Transverse colon (tissue), 4 donors: Measurements from ENCODE around the gene PI4KA. TPM values are rescaled to one million over a fixed set of nuclear protein-coding genes. Genes with fewer than 3 reads are reported as not detected.
A peak's percentile ranks its signal among the peaks of the same experiment; 100 is the strongest.

Source experiments
- DNase-seq: peaks from one replicate; pipeline ENCODE4 v3.0.0-alpha.2; 2019
- H3K27ac ChIP-seq, 4 donors: fragments of 200-600 bp; sonication (generic); 2 replicates each; pipeline ENCODE4 v1.5.1; 2016 to 2018; ENCODE audit warnings: inconsistent platforms in 4 of 4
- H3K27me3 ChIP-seq: fragments of 200-600 bp; sonication (generic); 2 replicates; pipeline ENCODE4 v1.5.1; 2017; ENCODE audit warnings: inconsistent platforms
- H3K36me3 ChIP-seq, 4 donors: fragments of 200-600 bp; sonication (generic); 2 replicates each; pipeline ENCODE4 v1.5.1; 2017 to 2019; ENCODE audit warnings: inconsistent platforms in 4 of 4
- H3K4me1 ChIP-seq, 4 donors: fragments of 200-600 bp; sonication (generic); 2 replicates each; pipeline ENCODE4 v1.5.1; 2017 to 2020; ENCODE audit warnings: inconsistent platforms in 4 of 4
- H3K4me3 ChIP-seq, 4 donors: fragments of 200-600 bp; sonication (generic); 1 replicate in 1 of 4; 2 replicates in 3 of 4; pipeline versions ENCODE4 v1.5.1 to v1.6.1; 2017 to 2019; ENCODE audit warnings: inconsistent platforms in 4 of 4
- H3K9me3 ChIP-seq, 2 donors: fragments of 200-600 bp; sonication (generic); 2 replicates each; pipeline ENCODE4 v1.5.1; 2017 to 2019; ENCODE audit warnings: inconsistent platforms in 2 of 2
- CTCF ChIP-seq, 5 experiments: fragments of 200-600 bp in 3 of 5; fragments of 450-650 bp in 2 of 5; sonication (generic) in 3 of 5; IDR thresholded peaks; 1 replicate in 2 of 5; 2 replicates in 3 of 5; pipeline ENCODE4 v1.5.1; 2016 to 2017; ENCODE audit warnings: antibody characterized with exemption in 5 of 5, inconsistent platforms in 3 of 5, mild to moderate bottlenecking in 2 of 5, moderate library complexity in 1 of 5
- EP300 ChIP-seq: sonication (generic); formaldehyde crosslinking; IDR thresholded peaks from one replicate; pipeline ENCODE4 v1.6.1; 2017; ENCODE audit warnings: antibody characterized with exemption, low read depth
- POLR2A ChIP-seq: fragments of 450-650 bp; IDR thresholded peaks from one replicate; pipeline ENCODE4 v1.6.1; 2016; ENCODE audit warnings: antibody characterized with exemption, mild to moderate bottlenecking, moderate library complexity
- POLR2AphosphoS5 ChIP-seq, 3 donors: sonication (generic); formaldehyde crosslinking; IDR thresholded peaks; one replicate each; pipeline ENCODE4 v1.6.1; 2016; ENCODE audit warnings: antibody characterized with exemption in 3 of 3
- WGBS, 2 donors: methylation state at CpG; one replicate each; pipeline ENCODE4 v1.1.5; 2018; ENCODE audit warnings: low coverage in 1 of 2; 5-methylcytosine and 5-hydroxymethylcytosine counted together
- in situ Hi-C, 4 donors: fragments of 200-750 bp; cut with MboI; loops; one replicate each; pipeline versions ENCODE4 v1.15.0 to v1.15.1; 2017; ENCODE audit warnings: low sequenced_read_pairs in 3 of 4, low pct_ligation_motif_present in 1 of 4, low pct_unique_long_range_greater_than_20kb in 1 of 4
- intact Hi-C: fragments of 100-400 bp; cut with DNase I; formaldehyde crosslinking; loops from one replicate; pipeline ENCODE4 v1.15.1; 2023; ENCODE audit warnings: low total_unique reads
- total RNA-seq, 4 donors: library from RNA; depleted of rRNA; stranded (reverse); fragments of >200 nt; gene quantifications; one replicate each; pipeline ENCODE4 v1.1.0, GENCODE V29; 2016

Gene PI4KA
- total RNA-seq, 4 donors from 2014 or later: 90.8 to 126 (median 109) TPM

GRCh38 chr22:20748082-20748481 is 110.5 kb downstream of the PI4KA start:
- H3K4me1 ChIP-seq: peaks cover 0 to 8% (median 4%) of the 10 kb centered on the region in 4 donors
- no peaks in the 10 kb centered on the region for H3K9me3 ChIP-seq
- H3K27ac ChIP-seq: no peak overlapping the region
- no peak overlapping the region for H3K4me3 ChIP-seq
- DNase-seq: no peak
- TF ChIP-seq EP300 (no peak), CTCF (IDR thresholded peaks at IDR 0.05) (no peak), POLR2A (no peak), POLR2AphosphoS5 (IDR thresholded peaks at IDR 0.05) (no peak)
- 87% methylated on average over 7 of the region's 7 CpGs; no CpG with 5 or more reads in 1 of the 2 donors for WGBS, 2 donors
- H3K27me3 ChIP-seq: no peaks in the 10 kb centered on the region
- peaks cover 0 to 36% (median 12%) of the 10 kb centered on the region in 4 donors for H3K36me3 ChIP-seq
- intact Hi-C loops: no loop called here
- in situ Hi-C loops: loop anchor here in 1 of 4 donors (25.0 kb wide), 1 partner anchor 336 kb away; no protein-coding TSS in a partner anchor

GRCh38 chr22:20747223-20747622 is 111.4 kb downstream of the PI4KA start:
- WGBS, 2 donors: 88 to 100% methylated on average over 1 to 10 of the region's 10 CpGs
- intact Hi-C loops: no loop called here
- DNase-seq: no peak
- Histone ChIP-seq H3K36me3 (peaks cover 0 to 34% (median 10%) of the 10 kb centered on the region in 4 donors), H3K27me3 (no peaks in the 10 kb centered on the region), H3K4me1 (peaks cover 0 to 8% (median 4%) of the 10 kb centered on the region in 4 donors), H3K27ac (no peak overlapping the region), H3K4me3 (no peak overlapping the region), H3K9me3 (no peaks in the 10 kb centered on the region)
- TF ChIP-seq POLR2A (no peak), EP300 (no peak), POLR2AphosphoS5 (IDR thresholded peaks at IDR 0.05) (no peak), CTCF (IDR thresholded peaks at IDR 0.05) (no peak)
- in situ Hi-C loops: loop anchor here in 1 of 4 donors (25.0 kb wide), 1 partner anchor 335 kb away; no protein-coding TSS in a partner anchor

DNA sequence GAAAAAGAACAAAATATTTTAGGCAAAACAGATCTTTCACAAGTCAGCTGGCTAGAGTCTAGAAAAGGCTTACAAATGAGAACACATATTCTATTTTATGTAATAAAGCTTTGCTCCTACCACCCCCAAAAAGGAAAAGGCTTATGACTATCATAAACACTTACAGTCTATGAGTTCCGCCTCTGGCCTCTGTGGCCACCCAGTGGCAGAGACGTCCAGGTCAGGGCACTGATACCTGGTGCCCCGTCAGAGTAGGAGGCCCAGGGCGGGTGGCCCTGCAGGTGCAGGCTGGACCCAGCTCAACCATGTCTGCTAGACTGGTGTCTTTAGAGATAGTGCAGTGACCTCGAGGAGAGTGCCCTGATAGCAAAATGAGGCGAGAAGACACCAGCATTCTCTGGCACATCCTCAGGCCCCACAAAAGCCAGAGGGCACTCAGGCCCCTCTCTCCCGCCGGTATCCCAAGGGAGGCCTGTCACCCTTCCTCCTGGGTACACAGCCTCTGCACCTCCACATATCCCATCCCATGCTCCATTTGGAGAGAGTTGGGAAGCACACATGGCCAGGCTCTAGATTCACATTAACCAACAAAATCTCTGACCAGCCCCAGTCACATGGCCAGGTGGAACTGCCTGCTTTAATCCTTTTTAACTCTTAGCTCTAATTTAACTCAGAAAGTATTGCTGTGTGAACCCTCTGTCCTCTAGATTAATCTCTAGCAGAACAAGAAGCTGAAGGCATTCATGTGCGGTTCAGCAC is 112.0 kb downstream of the PI4KA start:
- in situ Hi-C loops: loop anchor here in 1 of 4 donors (25.0 kb wide), 1 partner anchor 334 kb away; no protein-coding TSS in a partner anchor
- no peak overlapping the region for H3K27ac ChIP-seq
- peaks cover 0 to 8% (median 4%) of the 10 kb centered on the region in 4 donors for H3K4me1 ChIP-seq
- peaks cover 0 to 35% (median 12%) of the 10 kb centered on the region in 4 donors for H3K36me3 ChIP-seq
- intact Hi-C loops: no loop called here
- TF ChIP-seq EP300 (no peak), CTCF (IDR thresholded peaks at IDR 0.05) (peak in 1 of 5 experiments; percentile 37)
- no peaks in the 10 kb centered on the region for H3K9me3 ChIP-seq
- no peaks in the 10 kb centered on the region for H3K27me3 ChIP-seq
- WGBS, 2 donors: 93 to 100% methylated on average over 1 to 9 of the region's 9 CpGs
- DNase-seq: no peak
- H3K4me3 ChIP-seq: no peak overlapping the region

- 78 to 100% methylated on average over 1 to 3 of the region's 3 CpGs for WGBS, 2 donors
- no peak for DNase-seq
- in situ Hi-C loops (loop anchor here in 1 of 4 donors (25.0 kb wide), 1 partner anchor 333 kb away; no protein-coding TSS in a partner anchor), intact Hi-C loops (no loop called here)
- Histone ChIP-seq H3K4me3 (no peak overlapping the region), H3K36me3 (peaks cover 0 to 45% (median 15%) of the 10 kb centered on the region in 4 donors), H3K27me3 (no peaks in the 10 kb centered on the region), H3K27ac (no peak overlapping the region), H3K9me3 (peaks cover 0 to 4% of the 10 kb centered on the region in 2 donors), H3K4me1 (peaks cover 0 to 4% (median 2%) of the 10 kb centered on the region in 4 donors)
- no peak for TF ChIP-seq CTCF (IDR thresholded peaks at IDR 0.05)
- no peak for TF ChIP-seq POLR2A
- no peak for TF ChIP-seq EP300
- no peak for TF ChIP-seq POLR2AphosphoS5 (IDR thresholded peaks at IDR 0.05)
Measured at GRCh38 chr22:20745119-20745518, 113.5 kb downstream of the PI4KA start.
